B cell (primary cell): ENCODE results near the gene NREP. TPM values are rescaled to one million over a fixed set of nuclear protein-coding genes. Genes with fewer than 3 reads are reported as not detected.

Source experiments
- ATAC-seq: fragments of 200-7000 bp; cut with Tn5 transposase; one replicate; pipeline ENCODE4 v1.10.0; 2021; ENCODE audit warnings: low read depth, mild to moderate bottlenecking, moderate number of reproducible peaks, moderate library complexity
- CTCF ChIA-PET: fragments of 350-600 bp; sonication (Branson Sonifier 250); formaldehyde crosslinking; loops from one replicate; lab custom pipeline; 2021; ENCODE audit warnings: antibody characterized with exemption, inconsistent platforms; lab: Charles Lee
- POLR2A ChIA-PET: fragments of 350-600 bp; sonication (Branson Sonifier 250); formaldehyde crosslinking; loops from one replicate; lab custom pipeline; 2021; ENCODE audit warnings: antibody characterized with exemption; lab: Charles Lee
- DNase-seq: peaks from one replicate; pipeline ENCODE4 v3.0.0; 2013
- H2AFZ ChIP-seq: 2 replicates; pipeline ENCODE4 v1.6.1; 2012; ENCODE audit warnings: mild to moderate bottlenecking, low read depth, low read length; ENCODE audit not compliant: insufficient read depth, poor library complexity, severe bottlenecking
- H3K27ac ChIP-seq, 2 donors: 1 replicate in 1 of 2; 2 replicates in 1 of 2; pipeline ENCODE4 v1.5.1; 2012 to 2013; ENCODE audit warnings: low read length in 2 of 2, mild to moderate bottlenecking in 2 of 2, moderate library complexity in 1 of 2
- H3K27me3 ChIP-seq, 4 experiments: fragments of 200-600 bp in 1 of 4; sonication (generic) in 1 of 4; replicated peaks in 1 of 4; 1 replicate in 2 of 4; 2 replicates in 2 of 4; pipeline versions ENCODE4 v1.6.1 to v1.7.0; 2013 to 2016; ENCODE audit warnings: low read length in 3 of 4, mild to moderate bottlenecking in 2 of 4, mixed read lengths in 1 of 4, moderate library complexity in 1 of 4; ENCODE audit not compliant: insufficient read depth in 4 of 4, control insufficient read depth in 3 of 4; ENCODE audit errors: control extremely low read depth in 1 of 4
- H3K36me3 ChIP-seq, 2 experiments: replicated peaks in 1 of 2; 1 replicate in 1 of 2; 2 replicates in 1 of 2; pipeline versions ENCODE4 v1.6.1 to v1.7.1; 2013; ENCODE audit warnings: low read length in 1 of 2; ENCODE audit not compliant: insufficient read depth in 2 of 2, control insufficient read depth in 1 of 2; ENCODE audit errors: control extremely low read depth in 1 of 2, extremely low read depth in 1 of 2
- H3K4me1 ChIP-seq, 2 donors: fragments of 200-600 bp in 1 of 2; sonication (generic) in 1 of 2; 1 replicate in 1 of 2; 2 replicates in 1 of 2; pipeline versions ENCODE4 v1.5.1 to v1.6.1; 2013 to 2017; ENCODE audit warnings: low read length in 2 of 2; ENCODE audit not compliant: control insufficient read depth in 2 of 2, insufficient read depth in 2 of 2
- H3K4me2 ChIP-seq: replicated peaks from 2 replicates; pipeline ENCODE3; 2012; ENCODE audit warnings: mild to moderate bottlenecking, low read depth, low read length; ENCODE audit not compliant: poor library complexity, severe bottlenecking
- H3K4me3 ChIP-seq, 5 experiments: fragments of 200-600 bp in 1 of 5; sonication (generic) in 1 of 5; 1 replicate in 3 of 5; 2 replicates in 2 of 5; pipeline versions ENCODE4 v1.5.1 to v1.7.0; 2011 to 2016; ENCODE audit warnings: low read length in 4 of 5, mild to moderate bottlenecking in 4 of 5, low read depth in 2 of 5, control low read depth in 1 of 5, moderate library complexity in 1 of 5; ENCODE audit not compliant: insufficient read depth in 1 of 5; ENCODE audit errors: control extremely low read depth in 1 of 5, extremely low read depth in 1 of 5
- H3K79me2 ChIP-seq: fragments of 200-600 bp; sonication (generic); one replicate; pipeline ENCODE4 v1.6.0; 2016; ENCODE audit warnings: low read length; ENCODE audit not compliant: control insufficient read depth, insufficient read depth
- H3K9ac ChIP-seq: fragments of 200-600 bp; sonication (generic); 2 replicates; pipeline ENCODE4 v1.6.1; 2017; ENCODE audit warnings: mild to moderate bottlenecking, low read length, moderate library complexity
- H3K9me3 ChIP-seq, 3 donors: one replicate each; pipeline versions ENCODE4 v1.6.1 to v1.7.1; 2013; ENCODE audit warnings: low read length in 2 of 3; ENCODE audit not compliant: control insufficient read depth in 2 of 3, insufficient read depth in 1 of 3; ENCODE audit errors: control extremely low read depth in 1 of 3
- H4K20me1 ChIP-seq: 2 replicates; pipeline ENCODE4 v1.6.0; 2012; ENCODE audit warnings: mild to moderate bottlenecking, low read length; ENCODE audit not compliant: insufficient read depth, control insufficient read depth, poor library complexity, severe bottlenecking
- H3K27ac Mint-ChIP-seq: one replicate; pipeline ENCODE4 v1.8.0; 2021; ENCODE audit warnings: mixed read lengths
- H3K27me3 Mint-ChIP-seq: one replicate; pipeline ENCODE4 v1.8.0; 2021; ENCODE audit warnings: mixed read lengths
- H3K4me1 Mint-ChIP-seq: one replicate; pipeline ENCODE4 v1.8.0; 2021; ENCODE audit warnings: mixed read lengths
- H3K4me3 Mint-ChIP-seq: one replicate; pipeline ENCODE4 v1.8.0; 2021; ENCODE audit warnings: mixed read lengths
- H3K9me3 Mint-ChIP-seq: one replicate; pipeline ENCODE4 v1.8.0; 2022; ENCODE audit warnings: mixed read lengths; ENCODE audit not compliant: insufficient read depth
- CTCF ChIP-seq: fragments of 200-600 bp; IDR thresholded peaks from one replicate; pipeline ENCODE4 v1.8.0; 2022; ENCODE audit warnings: antibody characterized with exemption, mild to moderate bottlenecking
- EZH2 ChIP-seq: IDR thresholded peaks from 2 replicates; pipeline ENCODE4 v1.6.1; 2012; ENCODE audit warnings: borderline replicate concordance, low read depth, mild to moderate bottlenecking, moderate library complexity, low read length; ENCODE audit not compliant: insufficient read depth, poor library complexity, severe bottlenecking
- WGBS: methylation state at CpG from one replicate; pipeline ENCODE4 v1.1.5; 2013; ENCODE audit warnings: missing lambda C conversion rate; ENCODE audit not compliant: insufficient coverage; 5-methylcytosine and 5-hydroxymethylcytosine counted together
- intact Hi-C: fragments of 100-400 bp; cut with micrococcal nuclease; formaldehyde crosslinking; loops from one replicate; pipeline ENCODE4 v1.10.0; 2022
- polyA minus RNA-seq: library from RNA; depleted of rRNA, polyadenylated mRNA; stranded (reverse); fragments of >200 nt; gene quantifications from 2 replicates; pipeline ENCODE4 v1.2.3, GENCODE V29; 2012
- polyA plus RNA-seq: library from polyadenylated mRNA; depleted of rRNA; stranded (reverse); fragments of >200 nt; gene quantifications from 2 replicates; pipeline ENCODE4 v1.2.3, GENCODE V29; 2012
- total RNA-seq, 2 donors: library from RNA; stranded (reverse); fragments of 120-200 nt in 1 of 2; gene quantifications; 1 replicate in 1 of 2; 2 replicates in 1 of 2; pipeline versions ENCODE4 v1.2.3 to v1.2.4, GENCODE V29; 2013 to 2022

The NREP gene
- total RNA-seq (15.9 and 17.0 TPM in 2 replicates), polyA plus RNA-seq (6.7 and 10.8 TPM in 2 replicates), polyA minus RNA-seq (3.4 and 8.0 TPM in 2 replicates)
- 19.4 TPM for total RNA-seq (2013)

DNA sequence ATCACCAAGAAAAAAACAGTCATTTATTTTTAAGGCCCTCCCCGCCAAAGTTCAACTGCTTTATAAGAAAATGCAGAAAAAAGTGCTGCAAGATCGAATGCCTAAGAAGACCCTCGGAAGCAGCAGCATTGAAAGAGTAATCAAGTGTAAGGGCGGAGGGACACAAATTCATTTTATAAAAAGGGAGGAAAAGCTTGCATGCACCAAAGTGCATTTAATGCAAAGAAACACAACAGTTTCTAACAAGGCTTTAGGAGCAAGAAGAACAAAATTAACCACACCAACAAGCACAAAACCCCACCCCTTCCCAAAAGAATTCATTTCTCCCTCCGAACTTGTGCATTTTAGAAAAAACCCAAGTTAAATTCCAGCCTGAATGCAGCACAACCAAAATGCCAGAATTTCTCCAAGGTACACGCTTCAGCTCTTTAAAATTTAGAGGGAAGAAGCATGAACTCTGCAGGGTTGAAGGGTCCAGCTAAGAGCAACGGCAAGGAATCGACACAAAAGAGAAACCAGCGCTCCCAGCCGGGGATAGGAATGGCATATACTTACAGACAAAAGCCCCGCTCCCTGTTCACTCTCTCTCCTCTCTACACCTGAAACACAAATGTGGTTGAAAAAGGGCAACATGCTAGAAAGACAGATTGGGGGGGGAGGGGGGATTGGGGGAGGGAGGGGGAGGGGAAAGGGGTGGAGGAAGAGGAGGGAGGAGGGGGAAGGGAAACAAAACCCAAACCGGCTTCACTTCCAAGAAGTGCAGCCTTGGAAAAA, at the start of gene NREP:
Gene NREP, minus strand, starts transcription at position 614 of the 774 bp plus-strand sequence. CDS start 1,422 bp downstream, outside the sequence.
- POLR2A ChIA-PET, result interaction anchor here (1.5 kb wide), 1 partner anchor 405 kb away, joined by 4 read pairs; no protein-coding TSS in a partner anchor
- Mint-ChIP-seq H3K4me1 (peaks cover 21% of the 10 kb centered on the region), H3K27me3 (peaks cover 3% of the 10 kb centered on the region)

More for the DNA sequence above, at the start of gene NREP:
- H3K9ac ChIP-seq, result peak within 1 kb of the TSS; percentile 71
- H3K4me2 ChIP-seq, result peak within 1 kb of the TSS; percentile 78
- no peaks in the 10 kb centered on the region for H3K36me3 ChIP-seq
- Mint-ChIP-seq H3K4me3 (peak within 1 kb of the TSS; percentile 92), H3K27ac (peak within 1 kb of the TSS; percentile 91), H3K9me3 (no peaks in the 10 kb centered on the region)
- ATAC-seq (no peak), DNase-seq (no peak)
- peaks cover 20 to 22% of the 10 kb centered on the region in 2 donors for H3K4me1 ChIP-seq
- 3% methylated on average over 3 of the region's 12 CpGs for WGBS
- H3K27me3 ChIP-seq, result no peaks in the 10 kb centered on the region
- no peaks in the 10 kb centered on the region for H3K9me3 ChIP-seq
- TF ChIP-seq EZH2, result no peak
- no peak for TF ChIP-seq CTCF
- no peaks in the 10 kb centered on the region for H4K20me1 ChIP-seq
- peak within 1 kb of the TSS; percentile 76 to 81 for H3K27ac ChIP-seq
- CTCF ChIA-PET, result interaction anchor here (0.9 to 2.0 kb wide), 2 partner anchors 226 to 405 kb away, joined by 3 to 8 read pairs; no protein-coding TSS in a partner anchor
- peak within 1 kb of the TSS; percentile 89 for H2AFZ ChIP-seq
- intact Hi-C loops, result loop anchor here (1.0 to 5.0 kb wide), 8 partner anchors 54 to 1221 kb away; partner anchors contain the start of genes DCP2, REEP5, STARD4 and WDR36
- H3K79me2 ChIP-seq, result no peaks in the 10 kb centered on the region
- H3K4me3 ChIP-seq, result peak within 1 kb of the TSS; percentile 68 to 83 (median 77)
